RPMI7951 (cell line): ENCODE measurements around the gene DTNB. TPM values are rescaled to one million over a fixed set of nuclear protein-coding genes. Genes with fewer than 3 reads are reported as not detected.

Experiments used
- DNase-seq: peaks from one replicate; pipeline ENCODE4 v3.0.0-alpha.2; 2012; ENCODE audit warnings: low read depth
- total RNA-seq: library from RNA; depleted of rRNA; stranded (reverse); fragments of >200 nt; shearing (Covaris generic); gene quantifications from 2 replicates; pipeline ENCODE4 v1.2.3, GENCODE V29; 2014

DTNB gene
- total RNA-seq, 1 experiment from 2014 or later = 8.4 TPM

DNA sequence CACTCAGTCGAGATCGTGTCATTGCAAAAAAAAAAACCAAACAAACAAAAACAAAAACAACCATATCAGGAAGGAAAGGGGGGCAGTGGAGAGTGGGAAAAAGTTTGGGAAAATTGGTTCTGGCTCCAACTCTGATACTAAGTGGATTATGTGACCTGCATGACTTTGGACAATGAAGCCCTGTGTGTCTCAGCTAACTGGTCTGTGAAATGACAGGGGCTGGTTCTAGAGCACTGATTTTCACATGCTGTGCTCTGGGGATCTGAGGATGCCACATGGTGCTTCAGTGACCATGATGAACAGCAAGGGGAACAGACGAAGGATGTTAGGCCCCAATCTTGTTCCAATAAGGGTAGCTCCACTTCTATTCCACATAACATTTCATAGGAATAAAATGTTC lies 174.2 kb downstream of the DTNB start:
- no peak for DNase-seq

DNA sequence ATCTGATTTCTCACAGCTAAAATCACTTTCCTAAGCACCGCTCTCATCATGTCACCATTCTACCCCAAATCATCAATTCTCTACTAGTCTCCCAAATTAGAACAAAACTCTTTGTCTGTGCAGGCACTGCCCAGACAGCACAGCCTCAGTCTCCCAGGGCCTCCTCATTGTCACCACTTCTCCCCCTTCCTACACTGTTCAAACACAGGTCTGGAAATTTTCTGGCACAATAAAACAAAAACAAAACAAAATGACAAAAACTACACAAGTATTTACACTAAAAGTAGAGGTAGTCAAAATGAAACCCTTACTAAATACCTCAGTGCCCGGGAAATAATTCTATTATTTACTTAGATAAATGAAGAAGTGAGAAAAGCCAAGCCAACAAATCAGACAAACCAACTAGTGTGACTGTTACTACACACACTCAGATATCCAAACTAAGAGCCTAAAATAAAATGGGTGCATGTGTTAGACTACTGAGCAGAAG lies 175.4 kb downstream of the DTNB start:
- no peak for DNase-seq

DNA sequence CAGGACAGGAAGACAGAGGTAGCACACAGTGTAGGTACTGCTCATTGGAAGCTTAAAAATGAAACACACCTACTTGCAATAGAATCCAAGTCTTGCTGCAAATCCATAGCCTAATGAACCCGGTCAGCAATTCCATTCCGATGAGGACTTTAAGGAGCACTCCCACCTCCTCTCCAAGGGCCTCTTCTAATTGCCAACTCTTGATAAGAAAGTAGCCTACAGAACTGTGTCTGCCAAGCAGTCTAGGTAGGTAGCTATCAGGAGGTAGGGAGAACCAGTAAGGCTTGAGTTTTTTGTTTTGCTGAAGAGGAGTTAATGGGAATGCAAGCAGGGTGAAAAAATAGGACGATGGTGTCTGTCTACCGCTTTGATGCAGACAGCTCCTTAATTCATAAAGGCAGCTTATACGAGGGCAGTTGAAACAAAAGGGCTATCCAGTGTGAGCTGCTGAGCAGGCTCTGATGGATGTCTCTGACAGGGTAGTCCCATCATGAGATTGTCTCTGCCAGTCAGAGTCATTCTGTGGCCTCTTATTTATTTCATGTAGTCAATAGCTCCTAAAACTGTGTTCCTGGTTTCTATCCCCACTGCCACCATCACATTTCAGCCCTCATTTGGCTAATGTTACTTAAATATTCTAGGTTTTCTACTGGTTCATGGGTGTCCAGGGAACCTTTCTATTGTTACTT lies 176.0 kb downstream of the DTNB start:
- DNase-seq = no peak

DNA sequence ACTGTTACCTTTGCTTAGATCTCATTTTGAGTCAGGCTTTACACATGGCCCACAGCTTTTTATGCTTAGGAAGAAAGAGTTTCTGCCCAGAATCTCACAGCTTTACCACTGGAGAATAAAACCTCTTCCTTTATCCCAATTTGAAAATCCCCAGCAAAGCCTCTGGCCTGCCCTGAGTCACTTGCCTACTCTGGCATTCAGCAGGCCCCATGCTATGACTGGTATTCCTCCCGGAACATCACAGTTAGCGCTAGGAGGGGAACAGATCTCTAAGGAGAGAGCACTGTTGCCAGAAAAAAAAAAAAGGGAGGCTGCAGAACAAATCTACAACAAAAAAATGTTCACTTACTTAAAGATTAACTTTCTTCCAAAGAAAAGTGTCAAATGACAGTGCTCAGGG lies 178.8 kb downstream of the DTNB start:
- DNase-seq = no peak

DNA sequence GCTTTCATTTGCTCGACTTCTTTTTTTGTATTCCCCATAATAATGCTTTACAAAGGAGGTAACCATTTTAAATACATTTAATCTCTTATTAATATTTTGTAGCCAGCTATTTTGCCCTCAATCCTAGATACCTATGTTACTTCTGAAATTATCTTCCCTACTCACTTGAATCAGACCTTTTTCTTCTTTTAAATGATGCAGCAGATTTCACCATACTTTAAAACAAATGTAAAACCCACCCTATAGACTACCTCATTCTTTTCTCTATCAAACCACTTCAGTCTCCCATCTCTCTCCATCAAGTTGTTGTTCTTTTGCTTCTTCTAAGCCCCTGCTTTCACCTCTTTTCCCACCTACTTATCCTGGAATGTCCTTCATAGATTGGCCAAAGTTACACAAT lies 180.2 kb downstream of the DTNB start:
- DNase-seq = no peak

DNA sequence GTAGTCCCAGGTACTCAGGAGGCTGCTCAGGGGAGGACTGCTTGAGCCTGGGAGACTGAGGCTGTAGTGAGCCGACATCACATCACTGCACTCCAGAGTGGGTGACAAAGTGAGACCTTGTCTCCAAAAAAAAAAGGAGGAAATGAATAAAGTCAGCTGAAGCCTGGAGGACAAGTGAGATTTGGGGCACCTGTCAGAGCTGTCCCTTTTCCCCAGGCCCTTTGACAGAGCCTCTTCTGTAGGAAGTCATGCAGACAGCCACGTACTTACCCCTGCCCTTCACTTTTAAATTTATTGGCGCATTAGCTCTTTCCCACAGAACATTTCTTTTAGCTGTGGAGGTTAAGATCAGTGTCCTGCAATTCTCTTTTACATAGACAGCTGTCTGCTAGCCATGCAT lies 180.7 kb downstream of the DTNB start:
- DNase-seq = no peak

DNA sequence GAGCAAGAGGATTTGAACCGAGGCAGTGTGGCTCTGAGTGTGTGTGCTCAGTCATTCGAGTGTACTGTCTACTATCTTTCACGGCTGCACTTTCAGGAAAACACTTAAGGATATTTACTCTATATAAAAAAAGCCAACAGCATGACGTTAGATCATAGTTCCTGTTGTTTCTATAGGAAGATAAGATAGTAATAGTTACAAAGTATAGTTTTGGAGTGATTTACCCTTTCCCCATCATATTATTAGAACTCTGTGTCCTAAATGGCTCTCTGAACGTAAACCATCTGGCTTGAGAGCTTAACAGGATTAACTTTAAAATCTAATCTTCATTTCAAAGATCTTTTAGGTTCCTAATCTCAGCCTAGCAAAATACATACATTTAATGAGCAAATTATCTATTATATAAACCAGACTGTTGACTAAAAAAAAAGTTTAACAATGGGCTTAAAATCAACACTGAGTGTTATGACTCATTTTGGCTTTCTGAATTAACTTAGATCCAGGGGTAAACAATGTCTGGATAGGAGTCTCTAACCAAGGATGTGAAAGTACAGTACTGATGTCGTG lies 181.3 kb downstream of the DTNB start:
- DNase-seq = peak; percentile 25

DNA sequence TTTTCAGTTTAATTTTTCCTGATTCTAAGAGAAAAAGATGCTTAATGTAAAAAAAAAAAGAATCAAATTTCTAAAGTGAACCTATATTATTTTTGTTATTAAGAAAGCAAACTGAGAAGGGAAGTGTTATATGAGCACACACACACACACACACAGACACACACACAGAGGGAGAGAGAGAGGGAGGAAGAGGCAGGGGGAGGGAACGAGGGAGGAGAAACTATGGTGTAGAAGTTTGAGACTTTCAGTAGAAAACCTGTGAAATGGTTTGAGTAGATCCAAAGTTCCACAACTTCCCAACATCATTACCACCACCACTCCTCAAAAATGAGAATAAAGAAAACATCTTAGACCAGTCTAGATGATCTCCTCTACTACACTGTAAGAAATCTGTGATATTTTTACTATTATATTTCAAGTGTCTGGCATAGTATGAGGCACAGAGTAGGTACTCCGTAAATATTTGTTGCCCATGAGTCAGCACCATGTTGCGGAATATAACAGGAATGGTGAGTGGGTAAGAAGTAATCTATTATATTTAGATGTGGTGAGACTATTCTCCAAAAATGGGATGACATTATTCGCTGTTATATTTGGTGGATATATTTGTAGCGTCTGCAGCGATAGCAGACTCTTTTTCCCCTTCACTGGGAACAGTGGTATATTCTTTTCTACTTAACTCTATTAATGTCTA lies 182.2 kb downstream of the DTNB start:
- DNase-seq = peak; percentile 34

DNA sequence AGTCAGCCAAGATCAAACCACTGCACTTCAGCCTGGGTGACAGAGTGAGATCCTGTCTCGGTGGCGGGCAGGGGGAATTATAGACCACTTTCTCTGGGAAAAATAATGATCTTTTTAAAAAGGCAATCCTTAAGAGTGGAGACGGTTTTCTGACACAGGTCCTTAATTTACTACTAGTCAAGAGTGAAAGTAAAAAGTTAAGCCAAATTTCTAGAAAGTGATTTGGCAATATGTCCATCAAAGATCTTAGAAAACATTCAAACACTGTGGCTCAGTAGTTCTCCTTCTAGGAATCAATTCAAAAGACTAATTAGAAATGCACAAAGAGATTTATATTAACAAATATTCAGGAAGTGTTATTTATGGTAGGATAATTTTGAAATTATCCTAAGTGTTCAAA lies 183.2 kb downstream of the DTNB start:
- no peak for DNase-seq

DNA sequence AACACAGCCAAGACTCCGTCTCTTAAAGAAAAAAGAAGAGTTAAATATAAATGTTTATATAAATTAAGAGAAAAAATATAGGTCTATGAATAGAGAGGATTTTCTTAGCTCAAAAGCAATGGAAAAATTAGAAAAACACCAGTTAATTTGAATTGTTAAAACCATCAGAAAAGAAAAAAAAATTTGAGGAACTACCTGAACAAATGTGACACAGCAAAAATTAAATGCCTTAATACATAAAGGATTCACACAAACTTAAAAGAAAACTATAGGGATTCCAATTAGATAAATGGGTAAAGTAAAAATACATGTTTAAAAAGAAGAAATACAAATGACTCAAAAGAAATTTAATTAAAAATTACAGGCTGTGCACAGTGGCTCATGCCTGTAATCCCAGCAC lies 183.7 kb downstream of the DTNB start:
- no peak for DNase-seq

DNA sequence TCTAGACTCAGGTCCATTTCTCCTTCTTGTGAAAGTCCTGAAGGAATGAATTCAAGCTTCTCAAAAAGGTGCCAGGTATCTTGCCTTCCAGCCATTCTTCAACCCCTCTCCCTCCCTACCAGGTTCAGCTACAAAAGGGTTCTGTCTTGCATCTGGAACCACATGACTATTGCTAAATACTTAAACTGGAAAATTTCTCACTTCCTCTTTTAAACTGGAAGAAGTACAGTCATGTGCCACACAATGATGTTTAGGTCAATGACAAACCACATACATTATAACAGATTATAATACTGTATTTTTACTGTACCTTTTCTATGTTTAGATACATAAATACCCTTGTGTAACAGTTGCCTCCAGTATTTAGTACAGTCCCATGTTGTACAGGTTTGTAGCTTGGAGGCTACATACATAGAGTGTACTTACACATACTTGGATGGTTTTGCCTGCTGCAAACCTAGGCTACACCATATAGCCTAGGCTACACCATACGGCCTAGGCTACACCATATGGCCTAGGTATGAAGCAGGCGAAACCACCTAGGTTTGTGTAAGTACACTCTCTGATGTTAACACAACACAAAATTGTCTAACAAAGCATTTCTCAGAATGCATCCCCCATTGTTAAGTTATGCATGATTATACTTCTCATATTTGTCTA lies 189.6 kb downstream of the DTNB start:
- DNase-seq = no peak

DNA sequence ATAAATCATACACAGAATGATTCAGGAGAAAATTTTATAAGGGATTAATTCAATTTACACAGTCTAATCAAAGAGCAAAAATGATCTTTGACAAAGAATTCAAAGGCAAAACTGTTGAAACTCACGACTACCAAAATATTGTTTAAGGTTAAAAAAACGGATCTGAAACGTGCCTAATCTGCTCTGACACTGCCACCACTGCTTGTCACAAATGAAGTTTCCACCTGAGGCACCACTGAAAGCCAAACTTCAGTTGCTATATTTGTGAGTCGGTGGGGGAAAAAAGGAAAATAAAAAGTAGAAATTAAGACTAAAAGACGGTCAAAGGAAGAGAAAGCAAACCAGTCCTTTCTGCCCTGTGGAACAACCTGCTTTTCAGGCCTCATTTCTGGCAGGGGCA lies 191.0 kb downstream of the DTNB start:
- no peak for DNase-seq

DNA sequence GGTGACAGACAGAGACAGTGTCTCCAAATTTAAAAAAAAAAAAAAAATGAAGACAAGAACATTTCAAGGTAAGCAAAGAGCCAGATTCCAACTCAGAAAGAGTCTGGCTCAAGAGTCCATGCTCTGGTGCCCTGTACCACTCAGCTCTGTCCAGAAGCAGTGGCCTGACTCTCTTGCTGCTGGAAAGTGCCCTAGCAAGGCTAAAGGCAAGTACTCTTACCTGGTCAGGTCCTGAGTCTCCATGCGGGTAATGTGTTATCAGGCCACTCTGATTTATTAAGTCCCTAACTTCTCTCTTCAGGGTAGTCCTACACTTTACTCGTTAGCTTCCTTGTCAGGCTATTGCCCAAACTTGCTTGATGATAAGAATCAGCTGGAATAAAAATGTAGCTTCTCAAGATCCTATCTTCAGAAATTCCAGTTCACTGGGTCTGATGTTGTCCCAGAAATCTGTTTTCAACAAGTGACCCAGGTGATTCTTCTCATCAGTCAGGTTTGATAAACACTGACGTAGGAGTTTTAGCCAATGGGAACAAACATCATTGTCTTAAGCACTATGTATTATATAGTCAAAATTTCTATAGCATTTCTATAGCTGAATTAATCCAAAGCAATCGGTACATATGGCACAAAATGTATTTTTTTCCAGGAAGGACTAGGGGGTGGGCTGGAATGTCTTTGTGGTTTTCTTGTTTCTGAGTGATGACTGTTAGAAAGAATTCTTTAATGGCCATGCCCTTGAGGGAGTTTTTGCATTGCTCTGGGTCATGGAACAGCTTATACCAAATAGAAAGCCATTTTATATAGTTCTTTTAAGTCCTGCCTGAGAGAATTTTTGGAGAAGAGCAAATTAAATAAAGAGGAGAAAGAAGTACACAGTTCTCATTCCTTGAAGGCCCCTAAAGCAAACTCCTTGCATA lies 191.7 kb downstream of the DTNB start:
- DNase-seq = peak; percentile 62

DNA sequence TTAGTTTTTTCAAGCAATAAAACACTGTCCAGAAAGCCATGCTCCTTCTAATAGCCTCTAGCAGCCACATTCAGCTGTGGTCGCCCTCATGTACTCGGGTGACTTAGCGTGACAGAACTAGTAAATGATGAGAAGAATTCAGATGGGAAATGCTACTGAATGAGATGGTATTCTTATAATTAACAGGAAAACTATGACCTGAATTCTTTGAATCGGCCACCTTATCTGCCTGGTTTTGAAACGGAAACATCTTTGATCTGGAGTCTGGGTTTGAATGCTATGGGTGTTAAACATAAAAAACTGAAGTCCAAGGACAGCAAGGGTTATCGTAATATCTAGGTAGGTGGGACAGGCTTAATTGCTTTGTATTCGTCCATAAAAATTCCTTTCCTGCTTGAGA lies 192.8 kb downstream of the DTNB start:
- DNase-seq = no peak

DNA sequence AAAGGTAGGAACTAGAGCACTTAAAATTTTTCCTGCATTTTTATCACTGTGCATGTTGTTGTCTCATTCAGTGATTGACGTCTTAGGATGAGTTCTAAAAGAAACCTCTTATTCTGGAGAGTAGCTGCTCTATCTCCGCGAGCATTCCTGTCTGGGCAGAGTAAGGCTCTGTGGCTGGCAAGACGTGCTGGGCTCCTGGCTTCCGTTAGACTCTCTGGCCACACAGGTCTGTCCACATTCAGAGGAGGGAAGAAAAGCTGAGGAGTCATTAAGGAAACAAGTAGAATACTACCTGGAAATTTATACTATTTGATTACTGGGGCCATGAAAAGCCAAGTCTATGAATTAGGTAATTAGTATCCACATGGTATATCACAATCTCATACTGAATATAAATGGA lies 193.6 kb downstream of the DTNB start:
- no peak for DNase-seq

DNA sequence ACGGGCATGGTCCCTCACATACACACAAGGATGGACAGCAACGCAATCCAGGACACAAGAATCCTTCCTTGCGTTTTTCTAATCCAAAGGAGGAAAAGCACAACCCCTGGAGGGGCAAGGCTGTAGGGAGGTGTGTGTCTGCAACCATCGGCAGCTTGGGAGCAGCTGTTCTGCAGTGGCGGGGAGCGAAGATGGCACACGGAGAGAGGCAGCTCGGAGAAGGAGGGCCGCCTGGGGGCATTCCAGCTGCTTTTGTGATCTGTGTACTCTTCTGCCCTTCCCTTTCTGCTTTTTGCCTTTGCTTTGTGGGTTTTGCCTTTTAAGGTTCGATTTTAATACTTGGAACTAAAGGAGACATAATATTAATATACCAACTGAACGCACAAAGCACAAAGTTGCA lies 194.6 kb downstream of the DTNB start:
- DNase-seq = no peak

DNA sequence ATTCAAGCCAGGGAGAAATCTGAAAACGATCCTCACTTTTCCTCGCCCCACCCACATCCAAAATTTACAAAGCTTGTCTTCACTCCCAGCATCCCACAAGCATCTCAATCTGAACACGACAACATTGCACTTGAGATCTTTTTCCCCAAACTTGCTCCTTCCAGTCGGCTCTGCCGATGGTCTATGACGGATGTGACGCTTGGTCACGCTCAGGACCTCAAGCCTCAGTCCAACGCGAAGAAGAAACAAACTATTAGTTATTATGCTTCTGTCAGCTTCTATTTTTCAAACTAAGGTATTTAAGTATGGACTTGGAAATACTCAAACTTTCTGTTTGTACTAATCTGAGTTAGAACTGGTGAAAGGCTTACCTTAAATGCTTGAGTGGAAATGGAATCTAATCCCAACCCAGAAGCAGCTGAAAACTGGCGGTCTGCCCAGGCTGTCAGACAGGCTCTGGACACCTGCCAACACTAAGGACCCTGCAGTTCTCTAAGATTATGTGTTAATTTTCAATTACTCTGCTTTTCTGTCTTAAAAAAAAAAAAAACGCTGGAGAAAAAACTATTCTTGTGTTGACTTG lies 199.5 kb downstream of the DTNB start:
- DNase-seq = peak; percentile 17

DNA sequence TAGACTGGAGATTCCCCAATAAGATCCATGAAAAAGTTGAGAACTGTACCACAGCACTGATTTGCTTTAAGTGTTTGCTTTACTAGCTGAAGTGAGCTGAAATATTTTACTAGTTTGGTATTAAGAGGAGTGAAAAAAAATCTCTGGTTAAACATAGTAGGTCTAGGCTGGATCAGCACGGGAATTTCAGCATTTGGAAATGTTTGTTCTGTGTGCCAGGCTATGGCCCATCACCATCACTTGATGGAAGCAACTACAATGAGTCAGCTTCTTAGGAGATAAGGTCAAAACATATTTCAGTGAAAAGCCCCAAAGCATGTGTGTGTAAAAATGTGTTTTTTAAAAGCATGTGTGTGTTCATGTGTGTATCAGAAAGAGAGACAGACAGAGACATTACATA lies 200.2 kb downstream of the DTNB start:
- DNase-seq = no peak

DNA sequence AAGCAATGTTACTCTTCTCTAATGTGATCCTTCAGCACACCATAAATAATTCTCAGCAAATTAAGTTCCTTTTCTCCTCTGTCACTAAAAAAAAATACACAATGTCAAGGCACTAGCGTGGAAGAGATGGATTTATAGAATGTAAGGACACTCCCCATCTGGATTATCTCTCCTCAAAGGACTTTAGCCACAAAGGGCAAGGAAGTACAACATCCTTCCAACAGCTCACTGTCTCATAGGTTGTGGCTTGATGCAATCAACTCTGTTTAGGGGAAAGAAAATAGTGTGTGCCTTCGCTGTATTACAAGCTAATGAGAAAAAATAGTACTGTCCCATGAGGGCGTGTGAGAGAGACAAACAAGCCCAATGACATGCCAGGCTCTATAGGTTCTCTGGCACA lies 202.6 kb downstream of the DTNB start:
- no peak for DNase-seq

DNA sequence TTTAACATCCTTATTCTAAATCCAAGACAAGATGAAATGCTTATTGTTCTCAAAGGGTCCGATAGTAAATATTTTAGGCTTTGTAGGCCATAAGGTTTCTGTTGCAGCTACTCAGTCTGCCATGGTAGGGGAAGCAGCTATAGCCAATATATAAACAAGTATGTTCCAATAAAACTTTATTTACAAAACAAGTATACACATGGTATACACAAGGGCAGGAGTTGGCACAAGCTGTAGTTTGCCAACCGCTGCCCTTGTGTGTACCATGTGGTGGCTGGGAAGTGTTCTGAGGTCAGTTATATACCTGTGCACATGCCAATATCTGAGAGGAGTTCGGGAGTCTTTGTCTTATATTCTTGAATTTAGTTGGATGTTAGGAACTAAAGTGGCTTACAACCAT lies 205.6 kb downstream of the DTNB start:
- DNase-seq = no peak

DNA sequence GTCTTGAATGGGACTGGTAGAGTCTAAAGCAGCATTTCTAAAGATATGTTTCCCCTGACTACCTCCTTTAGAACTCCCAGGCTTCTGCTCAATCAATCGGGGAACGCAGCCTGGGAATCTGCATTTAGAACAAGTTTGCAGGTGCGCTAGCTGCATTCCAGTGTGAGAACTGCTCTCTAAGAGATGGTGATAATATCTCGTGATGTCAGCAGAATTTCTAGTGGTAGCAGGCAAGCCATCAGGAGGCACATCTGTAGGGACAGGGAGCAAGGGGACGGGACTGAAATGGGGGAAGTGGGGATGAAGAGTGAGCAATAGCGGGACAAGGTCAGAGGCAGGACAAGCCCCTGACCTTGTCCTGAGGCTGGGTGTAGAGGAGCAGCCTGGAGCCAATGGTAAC lies 211.4 kb downstream of the DTNB start:
- DNase-seq = no peak
